ENCODE measurements around the gene LRG1.
"Not testable (repeated sequence)": the region's sequence is repeated elsewhere in the genome, so short reads cannot be mapped to it uniquely, and the experiment has no call there.

LRG1 gene

GRCh38 chr19:4575267-4576015 lies 35.6 kb upstream of the LRG1 start:
- DNase-seq = peak in 1 of 3 experiments; percentile 47

- DNase-seq = no peak
Measured at GRCh38 chr19:4573682-4574081, 33.8 kb upstream of the LRG1 start.

GRCh38 chr19:4571305-4571917 lies 31.6 kb upstream of the LRG1 start:
- no peak for DNase-seq

GRCh38 chr19:4570916-4571304 lies 31.1 kb upstream of the LRG1 start:
- DNase-seq = no peak

GRCh38 chr19:4570402-4570801 lies 30.6 kb upstream of the LRG1 start:
- no peak for DNase-seq

- no peak for DNase-seq
Measured at GRCh38 chr19:4568886-4569285, 29.1 kb upstream of the LRG1 start.

GRCh38 chr19:4567584-4568071 lies 27.8 kb upstream of the LRG1 start:
- DNase-seq = peak in 2 of 3 experiments; percentile 35 to 55

GRCh38 chr19:4566402-4567051 lies 26.7 kb upstream of the LRG1 start:
- peak; percentile 39 to 61 (median 48) for DNase-seq

GRCh38 chr19:4563562-4563961 lies 23.7 kb upstream of the LRG1 start:
- not testable (repeated sequence) for DNase-seq

GRCh38 chr19:4562085-4562484 lies 22.2 kb upstream of the LRG1 start:
- not testable (repeated sequence) for DNase-seq

- no peak for DNase-seq
Measured at GRCh38 chr19:4559569-4559968, 19.7 kb upstream of the LRG1 start, which contains the start of gene SEMA6B. TSS of gene SEMA6B (minus strand) at chr19:4559684. CDS start at chr19:4558457, 1,227 bp downstream.

GRCh38 chr19:4557971-4558941 lies 18.4 kb upstream of the LRG1 start:
- peak; percentile 31 to 62 (median 36) for DNase-seq

GRCh38 chr19:4557144-4557970 lies 17.5 kb upstream of the LRG1 start:
- no peak for DNase-seq

GRCh38 chr19:4556597-4557127 lies 16.8 kb upstream of the LRG1 start:
- peak in 2 of 3 experiments; percentile 24 to 32 for DNase-seq

- no peak for DNase-seq
Measured at GRCh38 chr19:4555657-4556561, 16.1 kb upstream of the LRG1 start.

- no peak for DNase-seq
Measured at GRCh38 chr19:4554717-4555116, 14.9 kb upstream of the LRG1 start.

- no peak for DNase-seq
Measured at GRCh38 chr19:4553775-4554174, 13.9 kb upstream of the LRG1 start.

- no peak for DNase-seq
Measured at GRCh38 chr19:4553092-4553695, 13.4 kb upstream of the LRG1 start.

- DNase-seq = no peak
Measured at GRCh38 chr19:4552525-4552819, 12.6 kb upstream of the LRG1 start.

- DNase-seq = no peak
Measured at GRCh38 chr19:4550479-4551050, 10.7 kb upstream of the LRG1 start.
